ENCODE results near the gene POF1B.
"Not testable (repeated sequence)": the region's sequence is repeated elsewhere in the genome, so short reads cannot be mapped to it uniquely, and the experiment has no call there.

Gene POF1B

GRCh38 chrX:85379174-85379907, at the start of gene POF1B:
Gene POF1B, minus strand, starts transcription at chrX:85379665. Its CDS starts 211 bp downstream, at chrX:85379454.
- DNase-seq = no peak

GRCh38 chrX:85429066-85429465, 49.6 kb upstream of the POF1B start:
- no peak for DNase-seq

- DNase-seq = no peak
These were observed 39.8 kb upstream of the POF1B start for GRCh38 chrX:85419293-85419692.

- DNase-seq = no peak
These were observed 12.4 kb upstream of the POF1B start for GRCh38 chrX:85391878-85392238.

GRCh38 chrX:85391185-85391877, 11.9 kb upstream of the POF1B start:
- DNase-seq = no peak

- no peak for DNase-seq
These were observed 2.1 kb upstream of the POF1B start for GRCh38 chrX:85381602-85382001.

- no peak for DNase-seq
These were observed 1.0 kb downstream of the POF1B start for GRCh38 chrX:85378461-85378860.

GRCh38 chrX:85375333-85375738, 4.1 kb downstream of the POF1B start:
- no peak for DNase-seq

GRCh38 chrX:85365370-85365995, 14.0 kb downstream of the POF1B start:
- no peak for DNase-seq

GRCh38 chrX:85359051-85359450, 20.4 kb downstream of the POF1B start:
- DNase-seq = no peak

- no peak for DNase-seq
These were observed 33.9 kb downstream of the POF1B start for GRCh38 chrX:85345523-85345922.

- no peak for DNase-seq
These were observed 52.5 kb downstream of the POF1B start for GRCh38 chrX:85327060-85327333.

GRCh38 chrX:85326234-85327059, 53.0 kb downstream of the POF1B start:
- DNase-seq = peak; percentile 2

- not testable (repeated sequence) for DNase-seq
These were observed 68.1 kb downstream of the POF1B start for GRCh38 chrX:85311348-85311747.

- no peak for DNase-seq
These were observed 69.7 kb downstream of the POF1B start for GRCh38 chrX:85309717-85310116.

- no peak for DNase-seq
These were observed 75.9 kb downstream of the POF1B start for GRCh38 chrX:85303544-85303943.

- no peak for DNase-seq
These were observed 90.3 kb downstream of the POF1B start for GRCh38 chrX:85288992-85289723.

GRCh38 chrX:85285286-85285685, 94.2 kb downstream of the POF1B start:
- not testable (repeated sequence) for DNase-seq

GRCh38 chrX:85244450-85245211, 134.8 kb downstream of the POF1B start:
- no peak for DNase-seq

GRCh38 chrX:85243761-85244449, 135.6 kb downstream of the POF1B start, which contains the start of the genes SATL1 and ZNF711:
Gene SATL1, minus strand, starts transcription at chrX:85243779. Its CDS starts 134,811 bp downstream, at chrX:85108968.
Gene ZNF711, plus strand, starts transcription at chrX:85243991. Its CDS starts 3,582 bp downstream, at chrX:85247573.
- peak; percentile 14 for DNase-seq

GRCh38 chrX:85243155-85243554, 136.3 kb downstream of the POF1B start:
- no peak for DNase-seq
